Suprapubic skin (tissue), 4 donors: ENCODE results near the gene PTPRN2.

Experiments used
- CTCF ChIP-seq, 2 donors: fragments of 200-600 bp in 1 of 2; fragments of 450-650 bp in 1 of 2; sonication (generic) in 1 of 2; IDR thresholded peaks; one replicate each; pipeline ENCODE4 v1.5.1; 2016 to 2019; ENCODE audit warnings: antibody characterized with exemption in 2 of 2, mild to moderate bottlenecking in 1 of 2, moderate library complexity in 1 of 2
- EP300 ChIP-seq: sonication (generic); formaldehyde crosslinking; IDR thresholded peaks from one replicate; pipeline ENCODE4 v1.6.1; 2017; ENCODE audit warnings: antibody characterized with exemption
- POLR2A ChIP-seq, 2 donors: fragments of 450-650 bp; IDR thresholded peaks; one replicate each; pipeline ENCODE4 v1.6.1; 2017; ENCODE audit warnings: antibody characterized with exemption in 2 of 2, mild to moderate bottlenecking in 2 of 2, moderate library complexity in 2 of 2
- POLR2AphosphoS5 ChIP-seq, 3 donors: sonication (generic); formaldehyde crosslinking; IDR thresholded peaks; one replicate each; pipeline ENCODE4 v1.6.1; 2017; ENCODE audit warnings: antibody characterized with exemption in 3 of 3

DNA sequence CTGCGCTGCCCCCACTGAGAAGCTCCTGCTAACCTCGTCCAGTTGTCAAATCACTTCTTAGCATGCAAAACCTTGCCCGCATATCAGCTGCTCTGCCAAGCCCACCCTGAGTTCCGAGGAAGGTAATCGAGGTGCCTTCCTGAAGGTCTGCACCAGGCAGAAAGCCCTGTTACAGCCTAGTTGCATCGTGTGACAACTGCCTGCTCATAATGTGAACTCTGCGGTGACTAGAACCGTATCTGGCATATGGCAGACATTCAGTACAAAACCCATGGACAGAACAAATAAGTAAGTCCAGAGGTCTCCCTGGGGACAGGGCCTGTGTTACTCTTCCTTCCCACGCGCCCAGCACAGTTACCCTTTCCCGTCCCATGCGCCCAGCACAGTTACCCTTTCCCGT, 856.5 kb downstream of the PTPRN2 start:
- TF ChIP-seq EP300 (no peak), CTCF (IDR thresholded peaks at IDR 0.05) (no peak), POLR2A (IDR thresholded peaks at IDR 0.05) (no peak), POLR2AphosphoS5 (IDR thresholded peaks at IDR 0.05) (no peak)
